ENCODE results near the gene SLC25A34. TPM values are rescaled to one million over a fixed set of nuclear protein-coding genes. Genes with fewer than 3 reads are reported as not detected.

Gene SLC25A34
- total and polyA plus RNA-seq, 2 of the 13 experiments (the other 11 are each of a cell fraction or from before 2014, with no cell fraction given), result 0.13 to 0.18 TPM

DNA sequence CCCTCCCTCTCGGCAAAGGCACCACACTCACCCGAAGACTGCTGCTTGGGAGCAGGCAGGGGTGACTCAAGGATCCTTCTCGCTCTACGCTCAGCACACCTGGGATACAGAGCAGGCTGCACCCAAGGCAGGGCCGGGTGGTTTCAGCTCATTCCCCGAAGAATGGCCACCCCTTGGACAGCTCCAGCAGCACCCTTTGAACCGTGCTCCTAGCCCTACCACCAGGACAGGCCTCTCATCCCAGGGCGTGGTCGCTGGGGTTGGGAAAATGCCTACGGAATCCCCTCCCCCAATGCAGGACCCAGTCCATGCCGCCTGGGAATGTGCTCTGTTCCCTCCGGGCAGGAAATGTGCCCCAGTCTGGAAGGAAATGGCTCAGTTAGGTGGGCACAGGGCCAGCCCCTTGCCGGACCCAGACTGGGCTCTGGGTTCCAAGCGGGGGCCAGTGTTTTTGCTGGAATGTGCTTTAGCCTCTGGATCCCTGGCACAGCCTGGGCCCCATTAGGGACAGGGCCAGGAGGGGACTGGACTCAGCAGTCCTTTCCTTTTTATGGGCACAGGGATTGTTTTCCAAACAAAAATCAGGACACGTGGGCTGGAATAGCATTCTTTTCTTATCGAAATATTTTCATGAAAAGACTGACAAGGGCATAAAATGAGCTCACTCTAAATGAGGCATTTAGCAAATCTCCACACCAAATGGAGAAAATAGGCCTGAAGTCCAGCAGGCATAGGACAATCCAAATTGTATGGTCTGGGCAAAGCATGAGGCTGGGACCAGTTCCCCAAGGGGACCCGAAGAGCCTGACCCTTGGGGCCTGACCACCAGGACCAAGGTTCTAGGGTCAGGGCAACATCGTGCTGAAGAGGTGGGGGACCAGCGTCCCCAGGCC is 13.6 kb downstream of the SLC25A34 start (continued):
- TF ChIP-seq, protein P1, sequence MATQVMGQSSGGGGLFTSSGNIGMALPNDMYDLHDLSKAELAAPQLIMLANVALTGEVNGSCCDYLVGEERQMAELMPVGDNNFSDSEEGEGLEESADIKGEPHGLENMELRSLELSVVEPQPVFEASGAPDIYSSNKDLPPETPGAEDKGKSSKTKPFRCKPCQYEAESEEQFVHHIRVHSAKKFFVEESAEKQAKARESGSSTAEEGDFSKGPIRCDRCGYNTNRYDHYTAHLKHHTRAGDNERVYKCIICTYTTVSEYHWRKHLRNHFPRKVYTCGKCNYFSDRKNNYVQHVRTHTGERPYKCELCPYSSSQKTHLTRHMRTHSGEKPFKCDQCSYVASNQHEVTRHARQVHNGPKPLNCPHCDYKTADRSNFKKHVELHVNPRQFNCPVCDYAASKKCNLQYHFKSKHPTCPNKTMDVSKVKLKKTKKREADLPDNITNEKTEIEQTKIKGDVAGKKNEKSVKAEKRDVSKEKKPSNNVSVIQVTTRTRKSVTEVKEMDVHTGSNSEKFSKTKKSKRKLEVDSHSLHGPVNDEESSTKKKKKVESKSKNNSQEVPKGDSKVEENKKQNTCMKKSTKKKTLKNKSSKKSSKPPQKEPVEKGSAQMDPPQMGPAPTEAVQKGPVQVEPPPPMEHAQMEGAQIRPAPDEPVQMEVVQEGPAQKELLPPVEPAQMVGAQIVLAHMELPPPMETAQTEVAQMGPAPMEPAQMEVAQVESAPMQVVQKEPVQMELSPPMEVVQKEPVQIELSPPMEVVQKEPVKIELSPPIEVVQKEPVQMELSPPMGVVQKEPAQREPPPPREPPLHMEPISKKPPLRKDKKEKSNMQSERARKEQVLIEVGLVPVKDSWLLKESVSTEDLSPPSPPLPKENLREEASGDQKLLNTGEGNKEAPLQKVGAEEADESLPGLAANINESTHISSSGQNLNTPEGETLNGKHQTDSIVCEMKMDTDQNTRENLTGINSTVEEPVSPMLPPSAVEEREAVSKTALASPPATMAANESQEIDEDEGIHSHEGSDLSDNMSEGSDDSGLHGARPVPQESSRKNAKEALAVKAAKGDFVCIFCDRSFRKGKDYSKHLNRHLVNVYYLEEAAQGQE (IDR thresholded peaks at IDR 0.05; ENCODE audit: borderline replicate concordance in 1 of 2, low read depth in 1 of 2, low read length in 2 of 2), result peak in 1 of 2 experiments; percentile 26; a peak in 3 of 4 replicates
- peak; percentile 57; the same call in 1 of the 2 replicates for TF ChIP-seq PHF21A (CRISPR knock-in tag; IDR thresholded peaks at IDR 0.05)
- 0 out of 2 replicates have a peak, but pooled peaks have one; percentile 24 for TF ChIP-seq NRL (CRISPR knock-in tag; IDR thresholded peaks at IDR 0.05; ENCODE audit: borderline replicate concordance)
- no peak for TF ChIP-seq ZNF263 (CRISPR knock-in tag; IDR thresholded peaks at IDR 0.05)
- no peak for TF ChIP-seq ZNF775 (CRISPR knock-in tag; IDR thresholded peaks at IDR 0.05; ENCODE audit: borderline replicate concordance)
- 0 out of 2 replicates have a peak, but pooled peaks have one; percentile 44 for TF ChIP-seq GATAD2A (CRISPR knock-in tag; IDR thresholded peaks at IDR 0.05)
- peak; percentile 45; the same call in 1 of the 2 replicates for TF ChIP-seq ETV5 (CRISPR knock-in tag; IDR thresholded peaks at IDR 0.05; ENCODE audit: borderline replicate concordance)
- TF ChIP-seq RARA (CRISPR knock-in tag; IDR thresholded peaks at IDR 0.05), result 0 out of 2 replicates have a peak, but pooled peaks have one; percentile 18
- TF ChIP-seq, protein P2, sequence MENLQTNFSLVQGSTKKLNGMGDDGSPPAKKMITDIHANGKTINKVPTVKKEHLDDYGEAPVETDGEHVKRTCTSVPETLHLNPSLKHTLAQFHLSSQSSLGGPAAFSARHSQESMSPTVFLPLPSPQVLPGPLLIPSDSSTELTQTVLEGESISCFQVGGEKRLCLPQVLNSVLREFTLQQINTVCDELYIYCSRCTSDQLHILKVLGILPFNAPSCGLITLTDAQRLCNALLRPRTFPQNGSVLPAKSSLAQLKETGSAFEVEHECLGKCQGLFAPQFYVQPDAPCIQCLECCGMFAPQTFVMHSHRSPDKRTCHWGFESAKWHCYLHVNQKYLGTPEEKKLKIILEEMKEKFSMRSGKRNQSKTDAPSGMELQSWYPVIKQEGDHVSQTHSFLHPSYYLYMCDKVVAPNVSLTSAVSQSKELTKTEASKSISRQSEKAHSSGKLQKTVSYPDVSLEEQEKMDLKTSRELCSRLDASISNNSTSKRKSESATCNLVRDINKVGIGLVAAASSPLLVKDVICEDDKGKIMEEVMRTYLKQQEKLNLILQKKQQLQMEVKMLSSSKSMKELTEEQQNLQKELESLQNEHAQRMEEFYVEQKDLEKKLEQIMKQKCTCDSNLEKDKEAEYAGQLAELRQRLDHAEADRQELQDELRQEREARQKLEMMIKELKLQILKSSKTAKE (CRISPR knock-in tag; IDR thresholded peaks at IDR 0.05; ENCODE audit: borderline replicate concordance), result no peak
- TF ChIP-seq ZNF788 (CRISPR knock-in tag; IDR thresholded peaks at IDR 0.05; ENCODE audit: borderline replicate concordance), result 0 out of 2 replicates have a peak, but pooled peaks have one; percentile 24
- TF ChIP-seq SATB2 (CRISPR knock-in tag; IDR thresholded peaks at IDR 0.05), result no peak
- TF ChIP-seq SALL1 (CRISPR knock-in tag; IDR thresholded peaks at IDR 0.05), result peak; percentile 62; the same call in 1 of the 2 replicates
- TF ChIP-seq NCOA5 (CRISPR knock-in tag; IDR thresholded peaks at IDR 0.05), result no peak
- TF ChIP-seq FOSL2 (CRISPR knock-in tag; IDR thresholded peaks at IDR 0.05), result peak; percentile 24; the same call in 1 of the 2 replicates
- TF ChIP-seq SPEN (CRISPR knock-in tag; IDR thresholded peaks at IDR 0.05; ENCODE audit: low read depth), result peak; percentile 49; the same call in 1 of the 2 replicates
- TF ChIP-seq, protein P3, sequence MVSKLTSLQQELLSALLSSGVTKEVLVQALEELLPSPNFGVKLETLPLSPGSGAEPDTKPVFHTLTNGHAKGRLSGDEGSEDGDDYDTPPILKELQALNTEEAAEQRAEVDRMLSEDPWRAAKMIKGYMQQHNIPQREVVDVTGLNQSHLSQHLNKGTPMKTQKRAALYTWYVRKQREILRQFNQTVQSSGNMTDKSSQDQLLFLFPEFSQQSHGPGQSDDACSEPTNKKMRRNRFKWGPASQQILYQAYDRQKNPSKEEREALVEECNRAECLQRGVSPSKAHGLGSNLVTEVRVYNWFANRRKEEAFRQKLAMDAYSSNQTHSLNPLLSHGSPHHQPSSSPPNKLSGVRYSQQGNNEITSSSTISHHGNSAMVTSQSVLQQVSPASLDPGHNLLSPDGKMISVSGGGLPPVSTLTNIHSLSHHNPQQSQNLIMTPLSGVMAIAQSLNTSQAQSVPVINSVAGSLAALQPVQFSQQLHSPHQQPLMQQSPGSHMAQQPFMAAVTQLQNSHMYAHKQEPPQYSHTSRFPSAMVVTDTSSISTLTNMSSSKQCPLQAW (CRISPR knock-in tag; IDR thresholded peaks at IDR 0.05), result 0 out of 2 replicates have a peak, but pooled peaks have one; percentile 19
- 0 out of 2 replicates have a peak, but pooled peaks have one; percentile 18 for TF ChIP-seq REPIN1 (CRISPR knock-in tag; IDR thresholded peaks at IDR 0.05; ENCODE audit: borderline replicate concordance, low read depth)
- 0 out of 2 replicates have a peak, but pooled peaks have one; percentile 16 for TF ChIP-seq MYC (CRISPR knock-in tag; IDR thresholded peaks at IDR 0.05; ENCODE audit: borderline replicate concordance)
- TF ChIP-seq TEAD3 (CRISPR knock-in tag; optimal IDR thresholded peaks at IDR 0.05; ENCODE audit: borderline replicate concordance), result peak; percentile 68
- TF ChIP-seq MIER2 (CRISPR knock-in tag; IDR thresholded peaks at IDR 0.05), result peak; percentile 45; the same call in 1 of the 2 replicates
- peak; percentile 51; the same call in 1 of the 2 replicates for TF ChIP-seq ZBTB7B (CRISPR knock-in tag; IDR thresholded peaks at IDR 0.05)
- TF ChIP-seq HNF4A (CRISPR knock-in tag; IDR thresholded peaks at IDR 0.05), result peak; percentile 41; the same call in 1 of the 2 replicates
